SU-DHL-6 (cell line): ENCODE data around the gene DLG2.

Source experiments
- CTCF ChIP-seq: fragments of 200-600 bp; sonication (generic); IDR thresholded peaks from one replicate; pipeline ENCODE4 v1.5.1; 2017; ENCODE audit warnings: antibody characterized with exemption, mild to moderate bottlenecking, low read length, moderate library complexity; ENCODE audit not compliant: insufficient read depth, poor library complexity, severe bottlenecking
- EZH2phosphoT487 ChIP-seq: fragments of 200-600 bp; sonication (generic), shearing (Covaris generic); conservative IDR thresholded peaks from 2 replicates; pipeline ENCODE4 v1.6.1; 2018; ENCODE audit warnings: mild to moderate bottlenecking, antibody characterized with exemption, low read length, moderate library complexity, mixed read lengths

DNA sequence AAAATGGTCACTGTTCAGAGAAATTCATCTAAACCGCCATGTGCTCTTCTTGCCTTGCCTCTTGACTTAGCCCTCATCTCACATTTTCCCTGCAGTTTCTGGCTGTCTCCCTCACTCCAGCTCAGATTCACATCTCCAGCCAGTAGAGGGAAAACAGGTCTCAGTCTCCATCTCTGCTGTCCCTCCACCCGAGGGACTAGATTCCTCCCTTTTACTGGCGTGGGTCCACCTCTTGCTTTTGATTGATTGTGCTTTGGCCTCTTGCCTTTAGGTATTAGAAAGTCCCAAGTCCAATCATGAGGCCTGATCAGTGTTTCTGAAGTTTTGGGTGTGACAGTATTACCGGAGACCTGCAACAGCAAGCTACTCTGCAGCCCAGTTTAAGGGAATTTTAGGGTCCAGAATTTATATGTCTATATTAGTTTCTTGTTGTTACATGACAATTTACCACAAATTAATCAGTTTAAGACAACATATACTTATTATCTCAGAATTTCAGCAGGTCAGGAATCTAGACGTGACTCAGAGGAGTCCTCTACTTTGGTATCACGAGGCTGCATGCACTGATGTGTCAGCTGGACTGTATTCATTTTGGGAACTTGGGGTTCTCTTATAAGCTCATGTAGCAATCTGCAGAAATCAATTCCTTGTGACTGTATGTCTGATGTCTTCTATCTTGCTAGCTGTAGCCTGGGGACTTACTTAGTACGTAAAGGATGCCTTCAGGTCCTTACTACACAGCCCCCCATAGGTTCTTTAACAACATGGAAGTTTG is 1535.7 kb downstream of the DLG2 start:
- TF ChIP-seq CTCF, result no peak
- no peak for TF ChIP-seq EZH2phosphoT487
